ENCODE measurements around the gene EGFLAM.
"Not testable (repeated sequence)": the region's sequence is repeated elsewhere in the genome, so short reads cannot be mapped to it uniquely, and the experiment has no call there.

Gene EGFLAM

GRCh38 chr5:38379350-38379937 is 121.1 kb downstream of the EGFLAM start:
- no peak for DNase-seq

GRCh38 chr5:38380537-38380936 is 122.2 kb downstream of the EGFLAM start:
- no peak for DNase-seq

DNA sequence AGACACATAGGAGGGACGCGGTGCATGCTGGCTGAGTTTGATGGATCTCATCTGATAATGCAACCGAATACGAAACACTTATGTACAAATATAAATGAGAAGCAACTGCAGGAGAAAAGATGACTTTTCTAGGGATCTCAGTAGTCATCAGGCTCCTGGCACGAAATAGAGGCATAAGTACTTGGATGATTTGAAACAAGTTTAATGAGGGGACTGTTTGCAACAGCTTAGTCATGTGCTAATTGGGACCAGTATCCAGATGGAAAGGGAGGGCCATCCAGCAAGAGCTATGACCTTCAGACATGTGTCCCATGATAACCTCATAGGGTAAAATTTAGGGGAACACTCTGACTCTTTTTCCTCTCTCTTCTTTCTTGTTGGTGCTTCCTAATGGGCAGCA is 123.0 kb downstream of the EGFLAM start:
- no peak for DNase-seq

DNA sequence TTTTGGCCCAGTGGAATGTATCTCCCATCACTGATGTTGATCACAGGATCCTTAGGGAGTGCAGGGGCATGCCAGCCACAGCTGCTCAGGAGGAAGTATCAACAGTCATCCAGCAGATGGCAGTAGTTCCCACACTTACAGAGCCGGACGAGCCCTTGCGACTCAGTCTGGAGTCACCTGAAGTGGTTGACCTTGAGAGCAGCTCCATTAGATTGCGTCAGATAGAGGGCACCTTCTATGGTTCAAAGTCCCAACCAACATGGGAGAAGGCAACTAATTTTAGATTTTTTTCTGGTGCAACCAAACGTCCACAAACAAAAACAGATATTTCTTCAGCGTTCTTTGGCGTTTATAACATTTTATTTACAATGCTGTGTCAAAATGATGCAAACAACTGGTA is 124.5 kb downstream of the EGFLAM start:
- DNase-seq = peak; percentile 53

- no peak for DNase-seq
These were observed 125.3 kb downstream of the EGFLAM start for GRCh38 chr5:38383701-38384100.

DNA sequence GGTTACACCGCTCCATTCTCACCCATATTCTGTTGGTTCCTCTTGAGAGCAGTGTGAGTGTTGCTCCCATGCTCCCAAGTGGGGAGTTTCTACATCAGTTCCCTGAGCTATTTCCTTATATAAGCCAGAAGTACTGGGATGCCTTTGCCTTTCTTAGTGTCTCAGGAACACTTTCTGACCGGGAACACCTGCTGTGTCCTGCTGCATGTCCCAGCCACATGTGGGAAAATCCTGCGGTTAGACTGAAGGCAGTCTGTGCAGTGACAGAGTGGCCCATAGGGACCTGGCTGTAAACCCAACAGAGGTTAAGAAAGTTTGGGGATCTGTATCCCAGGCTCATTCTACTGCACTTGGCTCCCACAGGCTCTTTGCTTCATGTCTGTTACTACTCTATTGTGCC is 126.0 kb downstream of the EGFLAM start:
- no peak for DNase-seq

GRCh38 chr5:38387161-38387560 is 128.8 kb downstream of the EGFLAM start:
- DNase-seq = no peak

GRCh38 chr5:38393636-38394035 is 135.3 kb downstream of the EGFLAM start:
- no peak for DNase-seq

GRCh38 chr5:38396766-38397165 is 138.4 kb downstream of the EGFLAM start:
- DNase-seq = no peak

DNA sequence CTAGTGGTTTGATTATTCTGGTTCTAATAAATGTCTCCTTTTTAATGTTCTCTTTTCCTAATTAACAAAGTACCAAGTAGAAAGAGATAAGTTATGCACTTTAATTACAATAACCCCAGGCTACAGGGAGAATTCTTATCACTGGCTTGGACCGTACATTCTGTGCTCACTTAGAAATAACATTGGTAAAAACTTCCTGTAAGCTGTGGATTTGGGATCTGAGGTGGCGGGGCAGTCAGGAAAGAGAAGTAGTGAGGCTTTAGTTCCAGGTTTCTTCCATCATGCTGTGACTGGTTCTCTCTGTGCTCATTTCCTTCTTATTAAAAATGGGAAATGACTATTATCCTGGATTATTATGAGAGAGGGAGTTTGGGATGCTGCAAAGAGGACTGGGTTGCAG is 142.0 kb downstream of the EGFLAM start:
- DNase-seq = no peak

GRCh38 chr5:38401145-38401544 is 142.8 kb downstream of the EGFLAM start:
- DNase-seq = no peak

GRCh38 chr5:38403406-38403805 is 145.0 kb downstream of the EGFLAM start:
- no peak for DNase-seq

- DNase-seq = no peak
These were observed 145.7 kb downstream of the EGFLAM start for GRCh38 chr5:38403877-38404635.

DNA sequence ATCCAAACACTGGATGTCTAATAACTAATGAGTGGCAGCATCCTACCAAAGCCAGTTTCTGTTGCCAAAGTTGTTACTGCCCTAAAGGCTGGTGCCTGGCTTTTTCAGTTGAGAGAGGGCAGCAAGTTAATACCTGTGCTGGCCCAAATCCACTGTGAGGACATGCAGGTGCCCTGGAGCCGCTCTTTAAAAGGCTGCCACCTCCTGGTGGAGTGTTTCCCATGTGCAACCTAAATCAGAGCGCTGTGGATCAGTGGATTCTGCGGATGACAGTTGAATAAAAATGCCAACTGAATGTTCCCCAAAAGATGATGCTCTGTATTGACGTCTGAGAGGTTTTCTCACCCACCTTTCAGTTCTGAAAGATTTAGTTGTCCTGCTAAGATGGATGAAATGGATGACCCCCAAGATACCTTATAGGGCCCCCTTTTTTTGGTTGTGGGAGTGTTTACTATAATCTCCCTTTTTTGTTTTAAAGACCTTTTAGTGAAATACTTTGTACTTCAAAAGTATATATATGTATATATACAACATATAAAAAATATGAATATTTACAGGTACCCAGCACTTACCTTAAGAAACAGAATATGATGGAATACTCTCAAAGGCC is 146.4 kb downstream of the EGFLAM start:
- no peak for DNase-seq

DNA sequence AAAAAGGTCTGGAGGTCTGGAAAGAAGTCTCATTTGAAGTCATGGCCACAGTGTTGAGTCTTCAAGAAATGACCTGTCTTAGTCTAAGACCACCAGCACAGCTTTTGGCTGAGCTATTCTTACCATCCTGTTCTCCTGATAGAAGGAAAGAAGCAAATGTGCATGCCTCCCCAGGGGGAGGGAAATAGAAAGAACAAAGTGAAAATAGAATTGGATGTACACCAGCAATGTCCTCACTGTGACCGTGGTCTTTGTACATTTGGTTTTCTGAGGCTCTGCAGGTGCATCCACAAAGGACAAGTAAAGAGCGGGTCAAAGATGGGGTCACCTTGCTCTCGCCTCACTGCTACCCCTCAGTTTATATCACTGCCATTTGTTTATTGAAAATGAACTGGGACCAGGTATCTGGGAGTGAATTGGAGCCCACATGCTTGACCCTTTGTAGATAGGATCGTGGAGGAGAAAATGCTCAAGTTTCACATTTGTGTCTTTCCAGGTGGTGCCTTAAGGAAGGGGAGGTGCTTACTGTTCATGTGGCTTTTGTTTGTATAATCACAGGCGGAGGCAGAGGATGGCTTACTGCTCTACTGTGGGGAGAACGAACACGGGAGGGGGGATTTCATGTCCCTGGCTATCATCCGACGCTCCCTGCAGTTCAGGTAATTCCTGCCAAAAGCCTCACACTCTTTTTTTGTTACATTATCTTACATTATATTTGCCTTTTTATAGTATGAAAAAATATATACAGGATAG is 150.3 kb downstream of the EGFLAM start:
- no peak for DNase-seq

- DNase-seq = no peak
These were observed 152.1 kb downstream of the EGFLAM start for GRCh38 chr5:38410304-38410990.

DNA sequence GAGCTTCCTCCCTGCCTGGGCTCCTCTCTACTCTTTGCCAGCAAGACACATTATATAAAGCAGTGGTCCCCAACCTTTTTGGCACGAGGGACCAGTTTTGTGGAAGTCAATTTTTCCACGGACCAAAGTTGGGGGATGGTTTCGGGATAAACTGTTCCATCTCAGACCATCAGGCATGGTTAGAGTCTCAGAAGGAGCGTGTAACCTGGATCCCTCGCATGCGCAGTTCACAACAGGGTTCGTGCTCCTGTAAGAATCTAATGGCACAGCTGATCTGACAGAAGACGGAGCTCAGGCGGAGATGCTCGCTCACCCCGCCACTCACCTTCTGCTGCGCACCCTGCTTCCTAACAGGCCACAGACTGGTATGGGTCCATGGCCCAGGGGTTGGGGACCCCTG is 155.3 kb downstream of the EGFLAM start:
- no peak for DNase-seq

- no peak for DNase-seq
These were observed 156.0 kb downstream of the EGFLAM start for GRCh38 chr5:38414348-38414747.

- DNase-seq = not testable (repeated sequence)
These were observed 157.4 kb downstream of the EGFLAM start for GRCh38 chr5:38415772-38416171.

GRCh38 chr5:38417658-38418017 is 159.3 kb downstream of the EGFLAM start:
- no peak for DNase-seq

GRCh38 chr5:38420246-38420645 is 161.9 kb downstream of the EGFLAM start:
- DNase-seq = no peak

DNA sequence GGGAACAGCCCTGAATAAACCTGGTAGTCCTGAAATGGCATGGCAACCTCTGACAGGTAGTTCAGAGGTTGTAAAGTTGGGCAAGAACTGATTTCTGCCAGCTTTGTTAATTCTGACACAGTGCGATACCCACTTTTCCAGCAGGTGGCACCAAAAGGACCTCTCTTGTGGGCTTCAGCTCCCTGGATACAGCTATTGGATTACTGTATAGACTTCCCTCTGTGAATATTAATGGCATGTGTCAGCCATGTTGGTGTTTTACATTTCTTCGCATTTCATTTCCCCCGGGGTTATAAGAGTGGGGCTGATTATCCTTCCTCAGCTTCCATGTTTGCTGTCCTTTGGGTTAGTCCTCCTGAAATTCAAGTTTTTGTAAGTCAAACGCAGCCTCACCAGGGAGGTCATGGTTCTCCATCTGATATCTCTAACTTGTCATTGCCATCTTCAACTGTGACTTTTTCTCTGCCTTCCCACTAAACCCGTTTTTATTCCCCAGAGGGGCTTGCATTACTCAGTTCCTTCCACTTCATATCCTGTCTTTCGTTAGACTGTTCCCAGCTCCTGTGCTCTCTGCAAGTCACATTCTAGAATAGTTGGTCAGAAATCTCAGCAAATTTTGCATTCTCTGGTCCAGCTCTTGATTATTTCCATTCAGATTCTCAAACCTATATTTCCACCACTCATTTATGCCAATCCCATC is 162.5 kb downstream of the EGFLAM start:
- peak; percentile 45 for DNase-seq
